ENCODE data around the gene CMIP. TPM values are rescaled to one million over a fixed set of nuclear protein-coding genes. Genes with fewer than 3 reads are reported as not detected.
A peak's percentile ranks its signal among the peaks of the same experiment; 100 is the strongest.

CMIP gene
- polyA plus RNA-seq, 1 experiment = 2.7 TPM

- ChIA-PET CTCF (interaction anchor here (1.3 kb wide), 1 partner anchor 128 kb away, joined by 3 read pairs; no protein-coding TSS in a partner anchor), POLR2A (interaction anchor here (1.2 kb wide), 1 partner anchor 15 kb away, joined by 3 read pairs; no protein-coding TSS in a partner anchor)
- Histone ChIP-seq H3K27me3 (ENCODE audit: control insufficient read depth, insufficient read depth, low read length) (no peaks in the 10 kb centered on the region), H3K27ac (ENCODE audit: low read depth, low read length) (peak overlapping the region; percentile 39), H3K4me3 (ENCODE audit: low read depth, low read length) (no peak overlapping the region), H3K9me3 (ENCODE audit: control insufficient read depth, insufficient read depth, low read length) (no peaks in the 10 kb centered on the region; the same call in 1 of the 2 replicates)
- TF ChIP-seq, protein P1, sequence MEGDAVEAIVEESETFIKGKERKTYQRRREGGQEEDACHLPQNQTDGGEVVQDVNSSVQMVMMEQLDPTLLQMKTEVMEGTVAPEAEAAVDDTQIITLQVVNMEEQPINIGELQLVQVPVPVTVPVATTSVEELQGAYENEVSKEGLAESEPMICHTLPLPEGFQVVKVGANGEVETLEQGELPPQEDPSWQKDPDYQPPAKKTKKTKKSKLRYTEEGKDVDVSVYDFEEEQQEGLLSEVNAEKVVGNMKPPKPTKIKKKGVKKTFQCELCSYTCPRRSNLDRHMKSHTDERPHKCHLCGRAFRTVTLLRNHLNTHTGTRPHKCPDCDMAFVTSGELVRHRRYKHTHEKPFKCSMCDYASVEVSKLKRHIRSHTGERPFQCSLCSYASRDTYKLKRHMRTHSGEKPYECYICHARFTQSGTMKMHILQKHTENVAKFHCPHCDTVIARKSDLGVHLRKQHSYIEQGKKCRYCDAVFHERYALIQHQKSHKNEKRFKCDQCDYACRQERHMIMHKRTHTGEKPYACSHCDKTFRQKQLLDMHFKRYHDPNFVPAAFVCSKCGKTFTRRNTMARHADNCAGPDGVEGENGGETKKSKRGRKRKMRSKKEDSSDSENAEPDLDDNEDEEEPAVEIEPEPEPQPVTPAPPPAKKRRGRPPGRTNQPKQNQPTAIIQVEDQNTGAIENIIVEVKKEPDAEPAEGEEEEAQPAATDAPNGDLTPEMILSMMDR (IDR thresholded peaks at IDR 0.05; ENCODE audit: low read depth, low read length) = no peak
- no peak for DNase-seq (ENCODE audit: low read depth, low spot score)
Observed at GRCh38 chr16:81568749-81569087, 124.1 kb downstream of the CMIP start.

DNA sequence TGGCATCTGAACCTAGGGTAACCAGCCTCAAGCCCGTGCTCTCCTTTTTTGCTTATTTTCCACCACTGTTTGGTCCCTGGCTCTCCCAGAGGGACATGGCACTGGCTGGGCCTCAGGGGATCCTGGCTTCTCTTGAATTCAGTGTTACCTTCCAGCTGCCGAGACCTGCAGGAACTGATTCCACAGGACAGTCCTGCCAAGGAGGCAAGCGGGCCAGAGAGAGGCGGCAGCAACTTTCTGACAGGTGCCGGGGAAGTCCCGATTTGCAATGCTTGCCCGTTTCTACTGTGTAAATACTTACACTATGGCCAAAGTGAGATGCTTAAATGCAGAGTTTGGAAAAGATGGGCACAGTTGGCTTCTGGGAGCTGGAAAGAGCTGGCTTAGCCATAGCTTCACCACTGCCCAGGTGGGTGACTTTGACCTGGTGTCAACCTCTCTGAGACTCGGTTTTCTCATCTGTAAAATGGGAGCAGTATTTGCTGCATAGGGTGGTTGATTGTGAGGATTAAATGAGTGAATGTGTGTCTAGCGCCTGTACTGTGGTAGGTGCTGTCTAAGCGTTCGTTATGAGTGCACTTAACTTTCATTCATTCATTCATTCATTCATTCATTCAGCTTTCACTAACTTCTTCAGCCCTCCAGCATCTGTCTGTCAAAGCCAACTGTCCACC lies 124.9 kb downstream of the CMIP start:
- Histone ChIP-seq H3K27me3 (ENCODE audit: control insufficient read depth, insufficient read depth, low read length) (no peaks in the 10 kb centered on the region), H3K27ac (ENCODE audit: low read depth, low read length) (no peak overlapping the region), H3K4me3 (ENCODE audit: low read depth, low read length) (no peak overlapping the region), H3K9me3 (ENCODE audit: control insufficient read depth, insufficient read depth, low read length) (no peaks in the 10 kb centered on the region; the same call in 1 of the 2 replicates)
- ChIA-PET POLR2A (no interaction called here), CTCF (no interaction called here)
- no peak for DNase-seq (ENCODE audit: low read depth, low spot score)
- TF ChIP-seq, protein P1 (IDR thresholded peaks at IDR 0.05; ENCODE audit: low read depth, low read length) = no peak

DNA sequence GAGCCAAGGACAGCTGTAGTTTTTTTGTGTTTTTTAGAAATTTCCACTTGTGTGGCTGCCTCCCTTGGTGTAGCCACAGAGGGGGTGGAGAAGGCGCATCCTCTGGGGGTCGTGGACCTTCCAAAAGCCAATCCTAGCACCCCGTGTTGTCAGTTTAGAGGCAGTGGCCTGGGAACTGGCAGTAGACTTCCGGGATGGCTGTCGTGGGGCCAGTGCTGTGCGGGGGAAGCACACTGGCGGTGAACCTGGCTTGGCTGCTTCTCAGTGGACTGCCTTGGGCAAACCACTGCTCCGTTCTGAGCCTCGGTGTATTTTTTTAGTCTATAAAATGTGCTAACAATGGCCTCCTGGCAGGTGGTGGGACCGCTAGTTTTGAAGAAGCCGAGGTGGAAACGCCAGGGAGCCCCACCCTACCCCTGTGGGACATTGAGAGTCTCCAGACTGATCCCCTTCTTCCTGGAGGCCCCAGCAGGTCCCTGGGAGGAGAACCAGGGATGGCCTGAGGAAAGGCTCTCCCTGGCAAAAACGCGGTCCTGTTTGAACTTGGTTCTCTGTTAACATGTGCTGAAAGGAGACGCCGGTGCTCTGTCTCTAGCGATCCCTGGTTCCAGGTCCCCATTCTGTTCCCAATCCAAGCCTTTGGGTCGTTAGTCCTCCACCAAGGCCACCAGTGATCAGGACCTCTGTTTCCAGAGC lies 125.7 kb downstream of the CMIP start:
- H3K9me3 ChIP-seq (ENCODE audit: control insufficient read depth, insufficient read depth, low read length) = no peaks in the 10 kb centered on the region; the same call in 1 of the 2 replicates
- no peak for DNase-seq (ENCODE audit: low read depth, low spot score)
- H3K27ac ChIP-seq (ENCODE audit: low read depth, low read length) = no peak overlapping the region
- no peak overlapping the region for H3K4me3 ChIP-seq (ENCODE audit: low read depth, low read length)
- H3K27me3 ChIP-seq (ENCODE audit: control insufficient read depth, insufficient read depth, low read length) = no peaks in the 10 kb centered on the region
- TF ChIP-seq, protein P1 (IDR thresholded peaks at IDR 0.05; ENCODE audit: low read depth, low read length) = no peak
- ChIA-PET POLR2A (no interaction called here), CTCF (no interaction called here)

DNA sequence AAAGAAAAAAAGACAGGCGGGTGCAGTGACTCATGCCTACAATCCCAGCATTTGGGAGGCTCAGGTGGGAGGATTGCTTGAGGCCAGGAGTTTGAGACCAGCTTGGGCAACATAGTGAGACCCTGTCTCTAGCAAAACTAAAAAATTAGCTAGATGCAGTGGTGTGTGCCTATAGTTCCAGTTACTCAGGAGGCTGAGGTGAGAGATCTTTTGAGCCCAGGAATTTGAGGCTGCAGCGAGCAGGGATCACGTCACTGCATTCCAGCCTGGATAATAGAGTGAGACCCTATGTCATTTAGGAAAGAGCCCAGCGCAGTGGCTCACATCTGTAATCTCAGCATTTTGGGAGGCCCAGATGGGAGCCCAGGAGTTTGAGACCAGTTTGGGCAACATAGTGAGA lies 126.6 kb downstream of the CMIP start:
- Histone ChIP-seq H3K9me3 (ENCODE audit: control insufficient read depth, insufficient read depth, low read length) (no peaks in the 10 kb centered on the region; the same call in 1 of the 2 replicates), H3K4me3 (ENCODE audit: low read depth, low read length) (no peak overlapping the region), H3K27ac (ENCODE audit: low read depth, low read length) (no peak overlapping the region), H3K27me3 (ENCODE audit: control insufficient read depth, insufficient read depth, low read length) (no peaks in the 10 kb centered on the region)
- DNase-seq (ENCODE audit: low read depth, low spot score) = no peak
- POLR2A ChIA-PET = no interaction called here
- CTCF ChIA-PET = no interaction called here
- TF ChIP-seq, protein P1 (IDR thresholded peaks at IDR 0.05; ENCODE audit: low read depth, low read length) = no peak
